Measurements from ENCODE around the gene LZTR1. TPM values are rescaled to one million over a fixed set of nuclear protein-coding genes. Genes with fewer than 3 reads are reported as not detected.

The LZTR1 gene
- total RNA-seq, 1 donor: 53.5 TPM

- DNase-seq (ENCODE audit: low read depth): no peak
- H3K4me3 ChIP-seq (ENCODE audit: low read depth, low read length): no peak overlapping the region
- no peak for TF ChIP-seq CTCF (IDR thresholded peaks at IDR 0.05; ENCODE audit: insufficient read depth, low read length)
Observed at GRCh38 chr22:20951932-20952380, 30.1 kb upstream of the LZTR1 start.

GRCh38 chr22:20952544-20953341 is 29.4 kb upstream of the LZTR1 start:
- H3K4me3 ChIP-seq (ENCODE audit: low read depth, low read length): no peak overlapping the region
- DNase-seq (ENCODE audit: low read depth): no peak
- no peak for TF ChIP-seq CTCF (IDR thresholded peaks at IDR 0.05; ENCODE audit: insufficient read depth, low read length)

- DNase-seq (ENCODE audit: low read depth): no peak
- H3K4me3 ChIP-seq (ENCODE audit: low read depth, low read length): no peak overlapping the region
- no peak for TF ChIP-seq CTCF (IDR thresholded peaks at IDR 0.05; ENCODE audit: insufficient read depth, low read length)
Observed at GRCh38 chr22:20953342-20953608, 28.8 kb upstream of the LZTR1 start.

GRCh38 chr22:20953668-20954500 is 28.2 kb upstream of the LZTR1 start:
- H3K4me3 ChIP-seq (ENCODE audit: low read depth, low read length): no peak overlapping the region
- no peak for TF ChIP-seq CTCF (IDR thresholded peaks at IDR 0.05; ENCODE audit: insufficient read depth, low read length)
- peak; percentile 79 for DNase-seq (ENCODE audit: low read depth)

GRCh38 chr22:20955548-20955947 is 26.5 kb upstream of the LZTR1 start:
- H3K4me3 ChIP-seq (ENCODE audit: low read depth, low read length): no peak overlapping the region
- no peak for DNase-seq (ENCODE audit: low read depth)
- no peak for TF ChIP-seq CTCF (IDR thresholded peaks at IDR 0.05; ENCODE audit: insufficient read depth, low read length)

GRCh38 chr22:20956258-20957101 is 25.6 kb upstream of the LZTR1 start:
- H3K4me3 ChIP-seq (ENCODE audit: low read depth, low read length): peak overlapping the region; percentile 70
- peak; percentile 21 for DNase-seq (ENCODE audit: low read depth)
- TF ChIP-seq CTCF (IDR thresholded peaks at IDR 0.05; ENCODE audit: insufficient read depth, low read length): no peak
